HG02943 (cell line): ENCODE measurements around the gene CAMK2N2.

Experiments
- ATAC-seq: cut with Tn5 transposase; IDR thresholded peaks from one replicate; pipeline ENCODE4 v1.9.1; 2021; ENCODE audit warnings: mild to moderate bottlenecking, low read depth, moderate library complexity; ENCODE audit not compliant: unreplicated experiment

Gene CAMK2N2

GRCh38 chr3:184228376-184229137 lies 32.8 kb downstream of the CAMK2N2 start:
- ATAC-seq, result no peak

GRCh38 chr3:184227481-184227935 lies 33.8 kb downstream of the CAMK2N2 start:
- ATAC-seq, result no peak

- ATAC-seq, result no peak
These were observed 37.4 kb downstream of the CAMK2N2 start for GRCh38 chr3:184223946-184224345.

- no peak for ATAC-seq
These were observed 38.8 kb downstream of the CAMK2N2 start for GRCh38 chr3:184222521-184222920.

- ATAC-seq, result no peak
These were observed 42.5 kb downstream of the CAMK2N2 start for GRCh38 chr3:184218814-184219213.

- ATAC-seq, result no peak
These were observed 49.6 kb downstream of the CAMK2N2 start for GRCh38 chr3:184211718-184212117.

GRCh38 chr3:184211297-184211696 lies 50.1 kb downstream of the CAMK2N2 start:
- no peak for ATAC-seq
